HK-2 (cell line): ENCODE results near the gene TRMT2A.

Experiments
- DNase-seq: peaks from one replicate; pipeline ENCODE4 v3.0.0-alpha.2; 2018; ENCODE audit not compliant: unreplicated experiment

TRMT2A gene

GRCh38 chr22:20118300-20119020, 1.4 kb upstream of the TRMT2A start:
- no peak for DNase-seq

- DNase-seq, result no peak
Observed at GRCh38 chr22:20117633-20118299, 740 bp upstream of the TRMT2A start.

DNA sequence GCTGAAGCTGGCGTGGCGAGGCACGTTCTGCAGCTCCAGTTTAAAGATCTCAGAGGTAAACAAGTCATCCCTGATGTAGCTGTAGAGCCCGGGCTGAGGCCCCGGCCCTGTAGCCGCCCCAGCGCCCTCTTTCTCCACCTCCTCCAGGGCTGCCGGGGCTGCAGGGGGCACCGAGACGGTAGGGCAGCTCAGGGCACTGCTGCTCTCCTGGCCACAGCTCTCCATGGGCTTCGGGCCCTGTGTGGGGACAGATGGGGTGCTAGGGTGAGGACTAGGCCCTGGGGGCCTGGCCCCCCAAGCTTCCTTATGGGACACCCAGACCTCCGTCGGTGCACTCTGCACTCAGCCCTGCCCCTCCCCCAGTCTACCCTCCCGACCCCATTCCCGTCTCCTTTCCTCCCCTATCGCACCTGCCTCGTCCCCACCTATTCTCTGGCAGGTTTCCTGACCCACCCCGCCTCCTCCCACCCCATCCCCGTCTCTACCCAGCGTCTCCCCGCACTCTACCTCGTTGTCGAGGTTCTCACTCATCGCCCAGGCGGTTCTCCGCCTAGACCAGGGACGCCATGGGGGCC, 563 bp downstream of the TRMT2A start:
- DNase-seq, result no peak

GRCh38 chr22:20115691-20116375, 1.2 kb downstream of the TRMT2A start, which contains the start of gene RANBP1:
TSS of gene RANBP1 (plus strand) at chr22:20116104. CDS start at chr22:20116185, 81 bp downstream.
- DNase-seq, result no peak

GRCh38 chr22:20114506-20115475, 2.2 kb downstream of the TRMT2A start:
- DNase-seq, result no peak

- no peak for DNase-seq
Observed at GRCh38 chr22:20113551-20114310, 3.3 kb downstream of the TRMT2A start.

DNA sequence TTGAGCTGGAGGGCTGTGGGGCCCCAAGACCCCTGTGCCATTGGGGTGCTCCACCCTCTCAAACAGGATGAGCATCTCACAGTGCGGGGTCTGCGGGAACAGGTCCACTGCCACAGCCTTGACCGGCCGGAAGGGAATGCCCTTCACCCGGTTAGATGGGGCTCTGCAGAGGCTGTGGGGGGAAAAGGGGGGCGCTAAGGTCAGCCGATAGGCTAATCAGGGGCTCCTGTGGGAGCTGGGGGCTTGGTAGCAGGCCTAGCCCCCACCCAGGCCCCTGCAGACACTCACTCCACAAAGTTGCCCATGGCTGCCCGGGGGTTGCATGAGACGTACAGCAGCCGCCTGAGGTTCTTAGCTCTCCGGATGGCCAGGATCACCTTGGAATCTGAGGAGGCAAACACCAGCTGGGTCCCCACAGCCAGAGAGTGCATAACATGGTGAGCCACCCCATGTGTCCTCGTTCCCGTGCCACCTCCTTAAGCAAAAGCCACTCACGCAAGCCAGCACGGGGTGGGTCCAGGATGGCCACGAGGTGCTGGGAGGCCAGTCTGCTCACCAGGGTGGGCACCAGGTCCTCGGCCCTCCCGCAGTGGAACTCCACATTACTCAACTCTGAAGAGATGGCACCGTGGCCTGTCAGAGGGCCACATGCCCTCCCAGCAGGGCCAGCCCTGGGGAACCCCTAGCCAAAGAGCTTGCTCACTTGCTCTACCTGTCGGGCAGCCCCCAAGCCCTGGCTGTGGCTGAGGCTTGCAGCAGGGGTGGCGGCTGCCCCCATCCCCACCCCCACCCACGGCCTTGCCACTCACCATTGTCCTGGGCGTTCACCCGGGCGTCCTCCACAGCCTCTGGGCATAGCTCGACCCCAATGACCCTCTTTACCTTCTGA, 4.2 kb downstream of the TRMT2A start:
- no peak for DNase-seq

- DNase-seq, result no peak
Observed at GRCh38 chr22:20111689-20112622, 5.1 kb downstream of the TRMT2A start.

DNA sequence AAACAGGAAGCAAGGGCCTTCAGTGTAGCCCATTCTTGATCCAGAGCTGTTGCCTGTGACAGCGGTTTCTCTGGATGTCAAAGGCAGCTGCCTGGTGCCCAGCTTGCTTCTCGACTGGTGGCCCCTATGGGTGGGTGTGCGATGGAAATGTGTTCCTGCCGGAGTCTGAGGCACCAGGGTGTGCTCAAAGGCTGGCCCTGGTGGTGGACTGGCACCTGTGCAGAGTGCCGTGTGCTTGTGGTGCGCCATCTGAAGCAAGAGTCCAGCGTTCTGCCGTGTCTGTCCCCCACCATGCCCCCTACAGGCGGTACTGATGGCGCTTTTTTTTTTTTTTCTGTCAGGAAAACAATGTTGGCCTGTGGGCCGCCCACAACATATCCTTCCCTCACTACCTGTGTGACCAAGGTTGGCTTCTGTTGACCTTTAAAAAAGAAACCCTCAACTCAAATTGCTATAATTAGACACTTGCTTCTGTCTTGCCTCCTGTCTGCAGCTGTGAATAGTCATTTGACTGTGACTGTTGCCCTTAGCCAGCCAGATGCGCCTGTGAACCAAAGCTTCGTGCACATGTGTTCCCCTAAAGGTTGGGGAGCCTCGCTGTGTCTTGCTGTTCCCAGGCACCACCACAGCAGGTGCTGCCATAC, 5.9 kb downstream of the TRMT2A start:
- DNase-seq, result no peak

GRCh38 chr22:20110359-20110985, 6.6 kb downstream of the TRMT2A start:
- no peak for DNase-seq

DNA sequence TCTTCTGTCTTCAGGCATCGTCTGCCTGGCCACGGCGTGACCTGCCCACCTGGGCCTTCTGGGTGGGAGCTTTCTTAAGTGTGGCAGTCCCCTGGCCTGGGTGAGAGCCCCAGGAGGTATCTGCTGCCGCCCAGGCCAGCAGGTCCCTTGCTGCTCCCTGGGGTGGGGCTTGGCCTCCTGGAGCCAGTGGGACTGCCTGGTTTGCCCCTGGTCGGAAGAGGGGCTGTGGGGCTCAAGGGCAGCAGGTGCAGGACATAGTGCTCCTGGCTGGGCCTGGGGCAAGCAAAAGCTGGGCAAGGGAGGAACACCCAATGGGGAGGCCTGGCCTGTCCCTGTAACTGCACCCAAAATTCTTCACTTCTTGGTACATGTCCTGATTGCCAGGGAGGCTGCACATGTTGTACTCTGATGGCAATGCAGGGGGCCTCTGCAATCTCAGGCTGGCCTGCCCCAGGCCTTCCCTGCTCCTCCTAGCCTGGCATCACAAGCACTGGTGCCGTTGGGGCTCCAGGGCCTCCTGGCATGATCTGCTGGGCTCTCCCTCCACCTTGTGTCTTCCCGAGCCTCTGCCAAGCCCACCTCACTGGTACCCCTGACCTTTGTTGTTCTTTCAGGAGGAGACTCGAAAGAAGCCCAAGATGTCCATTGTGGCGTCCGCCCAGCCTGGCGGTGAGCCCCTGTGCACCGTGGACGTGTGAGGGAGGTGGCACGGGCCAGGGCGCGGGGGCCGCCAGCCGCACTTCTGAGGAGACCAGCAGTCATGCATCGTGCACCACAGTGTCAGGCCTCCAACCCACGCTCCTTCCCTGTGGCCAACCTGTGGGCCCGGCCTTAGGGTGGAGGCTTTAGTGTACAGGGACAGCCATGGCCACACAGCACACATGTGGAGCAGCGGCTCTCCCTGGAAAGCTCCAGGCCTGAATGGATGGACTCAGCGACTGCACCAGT, 7.3 kb downstream of the TRMT2A start:
- DNase-seq, result no peak

DNA sequence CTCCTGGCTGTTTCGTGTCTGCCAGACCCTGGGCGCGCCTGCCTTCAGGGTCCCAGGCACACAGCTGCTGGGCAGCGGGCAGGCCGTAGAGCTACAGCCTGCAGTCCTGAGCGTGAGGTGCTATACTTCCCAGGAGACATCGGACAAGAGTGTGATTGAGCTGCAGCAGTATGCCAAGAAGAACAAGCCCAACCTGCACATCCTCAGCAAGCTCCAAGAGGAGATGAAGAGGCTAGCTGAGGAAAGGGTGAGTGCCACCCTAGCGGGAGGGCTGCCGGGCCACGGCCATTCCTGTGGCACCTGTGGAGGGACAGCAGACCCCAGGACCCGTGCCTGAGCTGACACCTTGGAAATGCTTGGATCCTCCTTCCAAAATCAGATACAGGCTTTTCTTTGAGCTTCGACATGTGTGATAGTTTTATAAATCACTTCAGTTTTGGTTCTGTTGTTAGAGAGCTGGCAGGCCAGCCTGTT, 8.2 kb downstream of the TRMT2A start:
- no peak for DNase-seq

DNA sequence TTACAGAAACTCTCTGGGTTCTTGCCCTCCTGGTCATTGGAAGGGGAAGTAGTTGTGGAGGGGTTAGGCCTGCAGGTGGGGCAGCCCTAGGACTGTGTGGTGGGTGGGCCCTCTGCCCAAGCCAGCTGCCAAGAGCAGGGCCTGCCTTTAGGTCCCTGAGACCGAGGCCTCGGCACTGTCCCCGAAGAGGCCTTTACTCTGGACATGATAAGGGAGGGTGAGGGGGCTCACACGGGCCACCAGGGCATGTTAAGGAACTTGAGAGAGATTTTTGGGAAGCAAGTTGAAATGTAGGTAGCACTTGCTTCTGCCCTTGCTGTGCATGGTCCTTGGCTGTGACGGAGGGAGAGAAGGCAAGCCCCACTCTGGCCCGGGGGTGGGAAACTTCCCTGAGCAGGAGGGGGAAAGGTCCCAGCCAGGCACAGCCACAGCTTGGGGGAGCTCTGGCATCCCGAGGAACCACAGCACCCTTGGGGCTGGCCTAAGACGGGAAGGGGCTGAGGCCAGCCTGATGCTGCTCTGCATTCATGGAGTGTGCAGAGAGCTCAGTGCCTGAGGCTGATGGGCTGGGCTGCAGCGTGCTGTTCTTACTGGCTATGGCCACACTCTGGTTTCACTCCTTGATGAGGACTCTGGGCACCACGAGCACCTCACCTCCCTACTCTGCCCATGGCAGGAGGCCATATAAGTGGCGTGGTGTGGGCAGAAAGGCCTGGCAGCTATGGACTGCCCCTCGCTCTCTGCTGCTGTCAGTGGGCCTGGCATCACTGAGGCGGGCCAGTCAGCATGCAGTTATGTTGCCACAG, 8.9 kb downstream of the TRMT2A start:
- DNase-seq, result no peak

DNA sequence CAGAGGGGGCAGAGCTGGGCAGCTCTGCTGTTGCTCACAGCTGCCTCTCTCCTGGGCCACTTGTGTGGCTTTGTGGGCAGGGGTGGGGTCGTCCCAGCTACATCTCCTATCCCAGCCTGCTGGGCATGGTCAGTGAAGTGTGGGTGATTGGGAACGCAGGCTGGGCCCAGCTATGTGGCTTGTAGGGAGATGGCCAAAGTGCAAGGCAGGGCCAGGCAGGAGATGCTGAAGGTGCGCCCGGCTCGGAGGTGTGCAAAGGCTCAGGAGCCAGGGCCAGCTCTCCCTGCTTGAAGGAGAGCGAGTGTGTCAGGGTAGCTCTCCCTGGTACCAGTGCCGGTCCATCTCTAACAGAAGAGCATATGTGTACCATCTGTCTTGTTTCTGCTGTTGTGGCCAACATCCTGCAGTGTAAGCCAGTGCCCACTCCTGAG, 9.5 kb downstream of the TRMT2A start:
- no peak for DNase-seq

GRCh38 chr22:20106849-20107237, 10.2 kb downstream of the TRMT2A start:
- DNase-seq, result no peak
